GM19463 (cell line): ENCODE data around the gene ANGEL1.

ENCODE experiments used
- ATAC-seq: cut with Tn5 transposase; IDR thresholded peaks from one replicate; pipeline ENCODE4 v1.9.1; 2021; ENCODE audit warnings: mild to moderate bottlenecking, moderate library complexity; ENCODE audit not compliant: unreplicated experiment

ANGEL1 gene, protein sequence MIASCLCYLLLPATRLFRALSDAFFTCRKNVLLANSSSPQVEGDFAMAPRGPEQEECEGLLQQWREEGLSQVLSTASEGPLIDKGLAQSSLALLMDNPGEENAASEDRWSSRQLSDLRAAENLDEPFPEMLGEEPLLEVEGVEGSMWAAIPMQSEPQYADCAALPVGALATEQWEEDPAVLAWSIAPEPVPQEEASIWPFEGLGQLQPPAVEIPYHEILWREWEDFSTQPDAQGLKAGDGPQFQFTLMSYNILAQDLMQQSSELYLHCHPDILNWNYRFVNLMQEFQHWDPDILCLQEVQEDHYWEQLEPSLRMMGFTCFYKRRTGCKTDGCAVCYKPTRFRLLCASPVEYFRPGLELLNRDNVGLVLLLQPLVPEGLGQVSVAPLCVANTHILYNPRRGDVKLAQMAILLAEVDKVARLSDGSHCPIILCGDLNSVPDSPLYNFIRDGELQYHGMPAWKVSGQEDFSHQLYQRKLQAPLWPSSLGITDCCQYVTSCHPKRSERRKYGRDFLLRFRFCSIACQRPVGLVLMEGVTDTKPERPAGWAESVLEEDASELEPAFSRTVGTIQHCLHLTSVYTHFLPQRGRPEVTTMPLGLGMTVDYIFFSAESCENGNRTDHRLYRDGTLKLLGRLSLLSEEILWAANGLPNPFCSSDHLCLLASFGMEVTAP

DNA sequence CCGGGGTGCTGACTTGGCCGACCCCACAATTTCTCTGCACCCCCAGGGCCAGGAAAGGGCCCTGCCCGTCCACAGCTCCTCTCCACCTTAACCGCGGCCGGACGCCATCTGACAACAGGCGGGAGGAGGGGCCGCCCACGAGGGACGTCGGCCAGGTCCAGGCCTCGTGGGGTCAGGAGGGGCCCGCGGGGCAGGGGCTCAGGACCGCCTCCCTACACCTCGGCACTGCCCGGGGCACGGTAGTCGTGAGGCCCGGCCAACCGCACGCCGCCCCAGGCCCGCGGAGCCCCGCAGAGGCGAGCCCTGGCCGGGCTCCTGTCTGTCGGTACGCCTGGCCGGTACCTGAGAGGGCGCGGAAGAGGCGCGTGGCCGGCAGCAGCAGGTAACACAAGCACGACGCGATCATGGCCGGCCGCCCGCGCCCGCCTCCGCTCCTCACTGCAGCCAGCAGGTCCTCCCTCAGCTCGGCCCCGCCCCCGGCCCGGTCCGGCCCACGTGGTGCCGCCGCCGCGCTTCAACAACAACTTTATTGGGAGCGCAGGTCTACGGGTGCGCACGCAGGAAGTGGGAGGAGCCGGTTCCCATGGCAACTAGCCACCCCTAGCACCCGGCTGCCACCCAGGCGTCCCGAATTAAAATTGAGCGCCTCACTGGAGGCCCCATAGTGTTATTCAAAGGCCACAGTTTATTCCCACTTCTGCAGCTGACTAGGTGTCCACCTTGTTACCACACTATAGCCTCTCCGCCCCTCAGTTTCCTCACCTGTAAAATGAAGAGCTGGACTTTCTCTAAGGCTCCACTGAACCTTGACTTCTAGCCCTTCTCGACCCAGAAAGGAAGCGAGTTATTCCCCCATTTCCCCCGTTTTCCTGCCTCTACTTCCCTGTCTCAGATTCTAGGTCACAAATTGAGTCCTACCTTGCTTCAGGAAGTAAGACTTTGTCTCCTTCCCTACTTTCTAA lies at the start of gene ANGEL1:
ANGEL1 (minus strand) TSS at position 461 of the 962 bp plus-strand sequence; CDS start at position 406, 55 bp downstream.
- peak; percentile 83 for ATAC-seq

DNA sequence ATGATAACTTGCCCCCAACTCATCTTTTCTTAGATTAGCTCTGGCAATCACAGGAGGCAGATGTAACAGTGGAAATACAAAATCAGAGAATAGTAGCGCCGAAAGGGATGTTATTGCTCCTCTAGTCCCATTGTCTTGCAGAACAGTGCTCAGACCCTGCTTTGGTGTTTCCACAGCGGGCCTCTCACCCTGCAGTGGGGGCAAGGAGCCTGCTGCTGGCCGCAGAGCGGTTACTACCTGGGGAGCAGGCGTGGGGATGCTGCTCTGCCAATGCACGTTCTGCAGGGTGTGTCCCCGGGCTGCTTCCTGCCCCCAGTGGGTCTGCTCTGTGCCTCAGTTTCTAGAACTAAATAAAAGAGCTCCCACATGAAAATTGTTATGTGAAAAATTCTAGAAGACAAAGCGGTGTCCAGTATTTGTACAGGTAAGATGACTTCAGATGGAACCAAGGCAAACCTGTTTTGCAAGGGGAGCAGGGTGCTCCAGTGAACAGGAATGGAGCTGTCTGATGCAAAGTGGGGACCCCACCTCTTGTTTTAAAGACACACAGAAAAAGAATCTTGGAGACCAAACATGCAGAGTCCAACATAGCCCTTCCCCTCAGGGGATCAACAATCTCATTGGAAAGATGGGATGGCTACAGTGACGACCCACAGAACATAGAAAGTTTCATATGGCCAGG lies 49.0 kb upstream of the ANGEL1 start:
- ATAC-seq, result no peak

DNA sequence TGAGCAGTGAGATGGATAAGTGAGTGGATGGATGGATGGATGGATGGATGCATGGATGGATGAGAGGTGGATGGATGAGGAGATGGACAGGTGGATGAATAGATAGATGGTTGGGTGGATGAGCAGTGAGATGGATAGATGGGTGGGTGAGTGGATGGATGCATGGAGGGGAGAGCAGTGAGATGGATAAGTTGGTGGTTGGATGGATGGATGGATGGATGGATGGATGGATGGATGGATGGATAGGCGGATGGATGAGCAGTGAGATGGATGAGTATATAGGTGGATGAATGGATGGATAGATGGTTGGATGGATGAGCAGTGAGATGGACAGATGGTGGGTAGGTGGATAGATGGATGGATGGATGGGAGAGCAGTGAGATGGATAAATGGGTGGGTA lies 44.1 kb upstream of the ANGEL1 start:
- ATAC-seq, result no peak

DNA sequence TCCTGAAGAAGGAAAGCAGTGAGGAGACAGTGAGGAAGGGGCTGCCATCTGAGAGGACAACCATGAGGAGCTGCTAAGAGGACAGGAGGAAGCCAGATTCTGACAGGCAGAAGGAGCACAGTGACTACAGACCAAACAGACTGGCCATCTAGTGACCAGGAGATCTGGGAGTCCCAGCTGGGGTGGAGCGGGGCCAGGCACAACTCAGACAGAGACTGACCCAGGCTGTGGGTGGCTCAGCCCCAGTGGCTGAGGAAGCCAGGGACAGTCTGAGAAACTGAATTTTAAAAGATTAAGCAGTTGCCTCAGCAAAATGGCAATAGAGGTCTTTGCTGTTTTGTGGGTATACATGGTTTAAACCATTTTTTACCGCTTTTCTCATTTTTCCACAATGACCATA lies 42.4 kb upstream of the ANGEL1 start:
- ATAC-seq, result no peak

DNA sequence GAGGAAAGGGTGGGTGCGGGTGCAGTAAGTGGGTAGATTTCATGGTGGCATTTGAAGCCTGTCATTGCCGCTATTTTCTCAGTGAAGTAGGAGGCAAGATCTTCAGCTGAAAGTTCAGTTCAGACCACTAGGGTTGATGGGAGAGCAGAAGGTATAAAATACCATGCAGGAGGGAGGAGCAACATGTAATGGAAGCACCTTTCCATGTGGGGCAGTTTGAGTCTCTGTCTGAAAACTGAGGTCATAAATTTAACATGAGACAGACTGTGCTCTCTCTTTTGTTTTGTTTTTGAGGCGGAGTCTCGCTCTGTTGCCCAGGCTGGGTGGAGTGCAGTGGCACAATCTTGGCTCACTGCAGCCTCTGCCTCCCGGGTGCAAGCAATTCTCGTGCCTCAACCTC lies 36.2 kb upstream of the ANGEL1 start:
- no peak for ATAC-seq

DNA sequence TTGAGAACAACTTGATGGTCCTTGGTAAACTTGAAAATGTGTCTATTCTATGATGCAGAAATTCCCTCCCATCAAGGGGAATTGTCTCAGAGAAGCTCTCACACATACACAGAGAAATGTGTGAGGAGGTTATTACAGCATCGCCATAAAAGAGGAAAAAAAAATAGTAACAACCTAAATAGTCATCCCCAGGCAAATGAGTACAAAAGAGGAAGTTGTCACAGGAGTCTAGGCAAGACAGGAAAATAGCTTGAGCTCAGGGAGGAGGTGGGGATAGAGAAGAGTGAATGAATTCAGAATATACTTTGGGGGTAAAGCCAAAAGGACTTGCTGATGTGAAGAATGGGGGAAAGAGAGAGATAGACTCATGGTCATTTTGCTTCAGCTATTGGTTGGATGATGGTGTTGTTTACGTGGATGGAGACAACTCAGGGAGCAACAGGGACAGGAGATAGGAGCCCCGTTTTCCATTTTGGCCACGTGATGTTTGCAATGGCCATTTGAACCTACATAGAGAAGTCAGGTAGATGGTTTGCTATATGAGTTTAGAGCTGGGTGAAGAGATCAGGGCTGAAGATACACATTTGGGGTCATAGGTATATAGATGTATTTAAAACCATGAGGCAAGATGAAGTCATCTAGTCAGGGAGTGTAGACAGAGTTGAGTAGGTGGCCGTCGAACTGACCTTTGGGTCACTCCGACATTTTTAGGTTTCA lies 33.8 kb upstream of the ANGEL1 start:
- ATAC-seq, result no peak

DNA sequence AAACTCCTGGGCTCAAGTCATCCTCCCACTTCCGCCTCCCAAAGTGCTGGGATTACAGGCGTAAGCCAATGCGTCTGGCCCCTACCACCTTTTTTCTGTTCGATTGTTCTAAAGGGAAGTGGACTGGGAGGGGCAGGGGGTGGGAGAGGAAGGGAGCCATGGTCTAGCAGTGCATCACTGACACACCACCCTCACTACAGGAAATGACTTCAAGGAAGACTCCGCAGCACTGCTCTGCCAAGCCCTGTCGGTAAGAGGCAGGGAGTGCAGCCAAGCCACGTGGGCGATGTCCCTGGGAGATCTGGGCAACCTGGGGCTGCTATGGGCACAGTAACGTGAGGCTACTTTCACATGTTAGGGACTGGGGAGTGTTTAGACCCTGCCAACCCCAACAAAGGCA lies 31.5 kb upstream of the ANGEL1 start:
- no peak for ATAC-seq

DNA sequence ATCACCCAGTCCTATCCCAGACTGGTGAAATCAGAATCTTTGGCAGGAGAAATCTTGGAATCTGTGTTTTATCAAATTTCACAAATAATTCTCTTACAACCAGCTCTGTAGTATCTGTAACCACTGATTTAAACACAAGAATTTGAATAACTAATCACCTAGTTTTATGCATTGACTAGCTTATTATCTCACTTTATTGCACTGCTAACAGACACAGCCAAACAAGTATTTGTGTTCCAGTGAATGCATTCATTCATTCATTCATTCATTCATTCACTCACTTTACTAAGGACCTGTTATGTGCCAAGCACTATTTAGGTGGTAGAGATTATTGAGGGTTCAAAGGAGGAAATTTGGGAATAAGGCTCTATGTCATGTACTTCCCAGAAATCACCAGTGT lies 29.7 kb upstream of the ANGEL1 start:
- no peak for ATAC-seq

DNA sequence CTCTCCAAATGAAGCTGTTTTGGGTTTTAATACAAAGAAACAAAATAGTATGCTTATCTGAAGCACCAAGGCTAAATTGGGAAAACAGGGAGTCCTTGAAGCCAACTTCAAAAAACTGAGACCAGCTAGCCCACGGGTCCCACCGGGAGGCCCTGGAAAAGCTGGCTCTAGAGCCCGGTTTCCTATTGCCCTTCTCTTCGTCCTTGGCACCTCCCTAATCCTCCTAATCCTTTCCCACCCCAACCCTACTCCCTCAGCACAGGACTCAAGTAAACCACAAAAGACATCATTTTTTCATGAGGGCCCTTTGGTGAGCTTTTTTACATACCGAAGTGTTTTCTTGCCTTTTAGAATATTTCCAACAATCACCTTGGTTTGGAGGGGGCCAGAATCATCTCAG lies 24.8 kb upstream of the ANGEL1 start:
- no peak for ATAC-seq

DNA sequence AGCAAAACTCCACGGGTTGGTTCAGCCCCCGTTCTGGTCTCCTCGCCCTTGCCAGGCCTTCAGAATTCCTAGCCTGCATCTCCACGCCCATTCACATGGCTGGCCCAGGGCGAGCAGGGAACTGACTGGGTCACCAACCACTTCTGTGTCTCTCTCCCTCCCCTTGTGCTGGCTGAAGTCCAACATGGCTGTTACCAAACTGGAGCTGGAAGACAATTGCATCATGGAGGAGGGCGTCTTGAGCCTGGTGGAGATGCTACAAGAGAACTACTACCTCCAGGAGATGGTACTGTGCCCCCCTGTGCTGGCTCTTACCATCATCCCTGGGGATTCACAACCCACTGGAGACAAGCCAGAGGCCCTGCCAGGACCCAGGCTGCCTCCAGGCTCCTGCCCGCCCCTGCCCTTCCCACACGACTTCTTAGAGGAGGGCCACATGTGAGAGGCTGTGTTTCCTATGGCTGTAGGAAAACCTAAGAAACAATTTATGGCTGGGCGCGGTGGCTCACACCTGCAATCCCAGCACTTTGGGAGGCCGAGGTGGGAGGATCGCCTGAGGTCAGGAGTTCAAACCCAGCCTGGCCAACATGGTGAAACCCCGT lies 23.4 kb upstream of the ANGEL1 start:
- ATAC-seq, result no peak

DNA sequence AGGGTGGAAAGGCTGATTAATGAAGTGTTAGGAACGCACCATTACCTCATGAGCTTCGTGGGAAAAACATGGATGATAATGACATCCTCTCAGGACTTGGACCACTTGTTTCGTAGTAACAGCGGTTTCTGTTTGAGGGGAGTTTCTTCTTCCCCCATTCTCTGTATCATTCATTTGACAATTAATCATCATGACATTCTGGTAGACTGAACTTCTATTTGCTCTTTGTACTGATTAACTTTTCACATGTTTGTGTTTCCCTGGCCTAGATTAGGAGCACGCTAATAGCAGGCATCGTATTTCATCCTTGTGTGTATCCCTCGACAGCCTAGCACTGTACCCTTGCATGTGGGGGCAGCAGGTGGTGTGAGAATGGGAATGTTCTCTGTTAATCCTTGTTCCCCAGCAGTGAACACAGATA lies 21.6 kb upstream of the ANGEL1 start:
- no peak for ATAC-seq

DNA sequence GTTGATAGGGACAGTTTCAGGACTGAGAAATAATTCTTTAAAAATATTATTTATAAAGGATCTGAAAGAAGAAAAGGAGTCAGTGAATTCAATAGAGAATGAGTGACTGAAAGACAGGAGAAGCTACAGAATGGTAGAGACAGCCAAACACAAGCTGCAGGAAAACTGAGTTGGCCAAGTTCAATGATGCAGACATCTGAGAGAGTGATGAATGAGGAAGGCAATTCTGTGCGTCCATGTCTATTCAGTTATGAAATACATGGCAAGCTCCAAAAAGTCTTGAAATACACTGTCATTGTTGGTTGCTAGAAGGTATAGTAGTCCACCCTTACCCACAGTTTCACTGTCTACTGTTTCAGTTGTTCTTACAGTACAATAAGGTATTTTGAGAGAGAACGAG lies 20.3 kb upstream of the ANGEL1 start:
- ATAC-seq, result no peak

DNA sequence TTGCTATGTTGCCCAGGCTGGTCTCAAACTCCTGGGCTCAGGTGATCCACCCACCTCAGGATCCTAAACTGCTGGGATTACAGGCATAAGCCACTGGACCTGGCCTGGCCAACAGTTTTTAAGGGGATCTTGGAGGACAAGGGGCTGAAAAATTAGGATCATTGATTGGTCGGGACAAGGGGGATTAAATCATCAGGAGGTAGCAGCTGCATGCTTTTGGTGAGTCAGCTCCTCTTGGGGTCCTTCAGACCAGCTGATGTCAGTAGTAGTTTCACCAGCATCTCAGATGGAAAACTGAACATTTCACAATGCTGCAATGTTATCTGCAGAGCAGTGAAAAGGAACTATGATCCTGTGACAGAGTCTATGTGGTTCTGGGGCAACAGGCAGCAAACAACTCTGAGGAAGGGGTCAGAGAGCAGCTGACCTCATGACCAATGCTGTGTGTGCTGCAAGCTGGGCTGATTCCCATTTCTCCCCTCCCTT lies 19.9 kb upstream of the ANGEL1 start:
- ATAC-seq, result no peak

DNA sequence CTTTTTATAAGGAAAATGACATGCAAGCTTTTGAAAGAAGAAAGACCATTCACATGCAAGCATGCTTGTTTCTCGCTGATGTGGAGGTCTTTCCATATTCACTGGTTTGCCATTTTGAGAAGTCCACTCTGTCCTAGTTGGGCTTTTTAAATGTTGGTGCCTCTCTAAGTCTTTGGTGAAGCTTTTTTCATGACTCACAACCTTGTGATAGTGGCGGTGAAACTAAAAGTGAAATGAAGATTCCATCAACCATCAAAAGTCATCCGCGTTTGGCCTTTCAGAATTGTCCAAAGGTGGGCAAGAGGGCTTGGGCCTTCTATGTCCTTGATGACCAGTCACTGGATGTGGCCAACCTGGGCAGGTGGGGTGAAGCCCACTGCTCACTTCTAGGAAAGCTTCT lies 17.9 kb upstream of the ANGEL1 start:
- ATAC-seq, result no peak

DNA sequence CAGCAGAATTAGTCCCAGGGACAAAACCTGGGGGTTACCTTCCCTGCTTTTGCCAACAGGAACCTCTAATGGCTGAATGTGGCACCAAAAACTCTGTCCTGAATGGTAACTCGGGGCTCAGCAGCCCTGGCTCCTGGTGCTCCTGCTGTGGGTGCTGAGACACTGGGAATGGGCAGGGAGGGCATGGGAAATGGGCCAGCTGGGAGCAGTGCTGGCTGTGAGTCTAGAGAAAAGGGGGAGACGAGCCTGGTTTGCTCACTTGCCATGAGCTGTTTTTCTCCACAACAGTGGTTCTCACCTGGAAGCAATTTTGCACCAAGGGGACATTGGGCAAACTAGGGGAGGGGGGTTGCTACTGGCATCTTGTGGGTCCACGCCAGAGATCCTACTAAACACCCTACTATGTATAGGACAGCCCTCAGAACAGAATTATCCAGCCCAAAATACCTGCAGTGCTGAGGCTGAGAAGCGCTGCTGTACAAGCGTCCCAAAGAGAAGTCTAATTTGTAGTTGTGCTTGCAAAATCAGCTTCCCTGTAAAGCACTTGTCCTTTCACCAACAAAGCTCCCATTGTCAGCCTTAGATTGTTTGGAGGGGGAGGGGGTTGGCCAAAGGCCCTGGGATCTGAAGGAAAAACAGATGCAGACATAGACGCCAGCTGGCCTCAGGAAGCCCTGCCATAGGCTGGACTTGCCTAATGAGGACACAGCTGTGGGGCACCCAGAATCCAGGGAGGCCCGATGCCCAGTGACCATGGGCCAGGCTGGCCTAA lies 17.2 kb upstream of the ANGEL1 start:
- no peak for ATAC-seq

DNA sequence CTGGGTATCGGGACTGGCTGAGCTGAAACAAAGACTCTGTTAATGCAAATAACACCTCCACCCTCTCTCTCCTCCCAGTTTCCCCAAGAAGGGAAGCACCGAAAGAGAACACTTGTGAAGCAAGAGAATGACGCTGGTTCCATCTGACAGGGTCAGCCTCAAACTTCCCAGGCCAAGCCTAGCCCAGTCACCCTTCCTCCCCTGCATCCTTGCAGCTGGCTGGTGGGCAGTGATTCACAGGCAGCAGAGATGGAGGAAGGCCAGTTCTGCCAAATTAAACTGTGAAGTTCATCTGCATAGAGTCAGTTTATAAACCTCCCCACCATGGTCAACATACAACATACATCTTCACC lies 16.3 kb upstream of the ANGEL1 start:
- no peak for ATAC-seq

DNA sequence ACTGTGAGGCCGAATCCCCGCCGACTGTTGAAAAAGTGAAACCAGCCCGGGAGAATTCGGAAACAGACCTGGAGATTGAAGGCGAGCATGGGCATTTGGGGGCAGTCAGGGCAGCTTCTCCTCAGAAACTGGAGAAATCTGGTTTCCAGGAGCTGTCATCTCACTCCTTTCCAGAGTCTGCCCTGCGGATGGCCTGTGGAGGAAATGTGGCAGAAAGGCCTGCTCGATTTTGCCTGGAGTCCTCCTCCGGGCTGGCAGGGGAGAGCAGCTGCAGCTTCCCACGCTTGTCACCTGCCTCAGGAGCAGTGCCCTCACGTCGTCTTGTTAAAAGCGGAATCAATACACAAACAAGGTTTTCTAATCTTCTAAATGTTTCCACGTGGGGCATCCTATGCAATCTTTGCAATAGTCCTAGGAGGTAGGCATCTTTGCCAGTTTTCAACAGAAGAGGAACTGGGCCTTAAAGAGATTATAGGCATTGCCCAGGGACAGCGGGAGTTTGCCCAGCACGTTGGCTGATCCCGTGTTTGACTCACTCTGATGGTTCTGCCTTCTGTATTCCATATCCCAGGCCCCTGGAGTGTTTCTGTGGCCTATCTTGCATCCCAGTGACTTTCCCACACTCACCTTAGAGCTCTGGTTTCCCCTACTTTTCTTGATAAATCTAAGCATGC lies 15.8 kb upstream of the ANGEL1 start:
- no peak for ATAC-seq

DNA sequence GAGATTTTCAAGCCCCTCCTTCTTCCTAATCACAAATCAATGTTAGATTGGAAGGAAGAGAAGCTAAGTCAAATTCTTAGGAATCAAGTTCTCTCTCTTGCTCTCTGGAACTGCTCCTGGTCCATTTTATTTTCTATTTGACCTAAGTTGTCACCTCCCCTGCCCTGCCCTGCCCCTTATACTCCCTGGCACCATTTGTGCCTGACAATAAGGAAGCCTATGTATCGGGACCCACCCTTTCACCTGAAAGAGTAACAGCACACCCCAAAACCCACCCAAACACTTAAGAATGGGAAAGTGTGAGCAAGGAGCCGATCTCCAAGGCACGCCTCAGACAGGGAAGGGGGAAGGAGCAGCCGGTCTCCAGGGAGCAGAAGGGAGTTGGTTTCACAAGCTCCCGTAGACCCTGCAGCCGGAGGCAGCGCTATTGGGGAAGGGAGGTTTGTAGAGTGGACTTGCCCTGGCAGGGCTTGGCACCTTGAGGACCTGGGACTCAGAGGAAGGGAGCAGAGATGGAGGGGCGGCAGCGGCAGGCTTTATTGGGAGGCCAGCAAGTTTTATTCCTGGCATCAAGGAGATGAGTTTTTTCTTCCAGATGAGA lies 15.1 kb upstream of the ANGEL1 start:
- ATAC-seq, result no peak
